ENCODE measurements around the gene ROBO1.

DNA sequence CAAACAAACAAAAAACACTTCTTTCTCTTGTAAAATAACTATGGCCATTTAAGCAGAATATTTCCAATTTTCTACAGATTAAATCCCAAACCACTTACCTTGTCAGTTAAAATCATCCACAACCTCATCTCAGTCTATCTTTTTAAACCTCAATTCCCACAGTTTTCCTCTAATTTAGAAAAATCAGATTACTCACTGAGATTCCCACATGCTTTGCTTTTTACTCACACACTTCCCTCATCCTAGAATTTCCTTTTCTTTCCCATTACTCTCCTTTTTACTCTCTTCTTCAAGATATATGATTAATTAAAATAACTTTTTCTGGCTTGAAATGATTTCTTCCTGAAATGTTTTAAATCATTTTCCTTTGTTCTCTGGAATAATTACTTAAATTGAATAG lies 790.7 kb downstream of the ROBO1 start:
- TF ChIP-seq, protein P1, sequence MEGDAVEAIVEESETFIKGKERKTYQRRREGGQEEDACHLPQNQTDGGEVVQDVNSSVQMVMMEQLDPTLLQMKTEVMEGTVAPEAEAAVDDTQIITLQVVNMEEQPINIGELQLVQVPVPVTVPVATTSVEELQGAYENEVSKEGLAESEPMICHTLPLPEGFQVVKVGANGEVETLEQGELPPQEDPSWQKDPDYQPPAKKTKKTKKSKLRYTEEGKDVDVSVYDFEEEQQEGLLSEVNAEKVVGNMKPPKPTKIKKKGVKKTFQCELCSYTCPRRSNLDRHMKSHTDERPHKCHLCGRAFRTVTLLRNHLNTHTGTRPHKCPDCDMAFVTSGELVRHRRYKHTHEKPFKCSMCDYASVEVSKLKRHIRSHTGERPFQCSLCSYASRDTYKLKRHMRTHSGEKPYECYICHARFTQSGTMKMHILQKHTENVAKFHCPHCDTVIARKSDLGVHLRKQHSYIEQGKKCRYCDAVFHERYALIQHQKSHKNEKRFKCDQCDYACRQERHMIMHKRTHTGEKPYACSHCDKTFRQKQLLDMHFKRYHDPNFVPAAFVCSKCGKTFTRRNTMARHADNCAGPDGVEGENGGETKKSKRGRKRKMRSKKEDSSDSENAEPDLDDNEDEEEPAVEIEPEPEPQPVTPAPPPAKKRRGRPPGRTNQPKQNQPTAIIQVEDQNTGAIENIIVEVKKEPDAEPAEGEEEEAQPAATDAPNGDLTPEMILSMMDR (IDR thresholded peaks at IDR 0.05) = no peak
- no peak for TF ChIP-seq POLR2A (IDR thresholded peaks at IDR 0.05)

Measured in vagina (tissue), 2 donors.